ENCODE results near the gene NKAIN4.

GRCh38 chr20:63295846-63296245 lies 41.6 kb upstream of the NKAIN4 start:
- TF ChIP-seq CTCF (conservative IDR thresholded peaks at IDR 0.05; ENCODE audit: low read depth, low read length) (no peak), EZH2 (IDR thresholded peaks at IDR 0.05; ENCODE audit: borderline replicate concordance, low read depth, low read length, poor library complexity, severe bottlenecking) (no peak)

Data from A673 (cell line).